Astrocyte of the spinal cord (primary cell): Measurements from ENCODE around the gene ARHGAP15.
A peak's percentile ranks its signal among the peaks of the same experiment; 100 is the strongest.

Experiments
- DNase-seq: peaks from one replicate; pipeline ENCODE4 v3.0.0; 2011; ENCODE audit warnings: low read depth, low spot score
- H3K4me3 ChIP-seq: 2 replicates; pipeline ENCODE4 v1.5.1; 2011; ENCODE audit warnings: low read depth, mild to moderate bottlenecking, low read length, moderate library complexity
- in situ Hi-C: cut with HindIII; loops from 2 replicates; pipeline ENCODE4 v1.10.0; 2017; ENCODE audit warnings: low sequenced_read_pairs
- TF ChIP-seq, protein P1 (sequence below): IDR thresholded peaks from 2 replicates; pipeline ENCODE4 v1.5.1; 2012; ENCODE audit warnings: low read depth, mild to moderate bottlenecking, low read length, inconsistent platforms

Gene ARHGAP15

GRCh38 chr2:143259368-143259958 is 130.2 kb downstream of the ARHGAP15 start:
- in situ Hi-C loops = no loop called here
- peak; percentile 78 for DNase-seq
- TF ChIP-seq, protein P1, sequence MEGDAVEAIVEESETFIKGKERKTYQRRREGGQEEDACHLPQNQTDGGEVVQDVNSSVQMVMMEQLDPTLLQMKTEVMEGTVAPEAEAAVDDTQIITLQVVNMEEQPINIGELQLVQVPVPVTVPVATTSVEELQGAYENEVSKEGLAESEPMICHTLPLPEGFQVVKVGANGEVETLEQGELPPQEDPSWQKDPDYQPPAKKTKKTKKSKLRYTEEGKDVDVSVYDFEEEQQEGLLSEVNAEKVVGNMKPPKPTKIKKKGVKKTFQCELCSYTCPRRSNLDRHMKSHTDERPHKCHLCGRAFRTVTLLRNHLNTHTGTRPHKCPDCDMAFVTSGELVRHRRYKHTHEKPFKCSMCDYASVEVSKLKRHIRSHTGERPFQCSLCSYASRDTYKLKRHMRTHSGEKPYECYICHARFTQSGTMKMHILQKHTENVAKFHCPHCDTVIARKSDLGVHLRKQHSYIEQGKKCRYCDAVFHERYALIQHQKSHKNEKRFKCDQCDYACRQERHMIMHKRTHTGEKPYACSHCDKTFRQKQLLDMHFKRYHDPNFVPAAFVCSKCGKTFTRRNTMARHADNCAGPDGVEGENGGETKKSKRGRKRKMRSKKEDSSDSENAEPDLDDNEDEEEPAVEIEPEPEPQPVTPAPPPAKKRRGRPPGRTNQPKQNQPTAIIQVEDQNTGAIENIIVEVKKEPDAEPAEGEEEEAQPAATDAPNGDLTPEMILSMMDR = peak; percentile 80
- H3K4me3 ChIP-seq = no peak overlapping the region

GRCh38 chr2:143261986-143262385 is 132.8 kb downstream of the ARHGAP15 start:
- in situ Hi-C loops = no loop called here
- TF ChIP-seq, protein P1 = no peak
- DNase-seq = no peak
- H3K4me3 ChIP-seq = no peak overlapping the region

- TF ChIP-seq, protein P1 = no peak
- no peak for DNase-seq
- in situ Hi-C loops = no loop called here
- H3K4me3 ChIP-seq = no peak overlapping the region
Observed at GRCh38 chr2:143262389-143262788, 133.2 kb downstream of the ARHGAP15 start.

DNA sequence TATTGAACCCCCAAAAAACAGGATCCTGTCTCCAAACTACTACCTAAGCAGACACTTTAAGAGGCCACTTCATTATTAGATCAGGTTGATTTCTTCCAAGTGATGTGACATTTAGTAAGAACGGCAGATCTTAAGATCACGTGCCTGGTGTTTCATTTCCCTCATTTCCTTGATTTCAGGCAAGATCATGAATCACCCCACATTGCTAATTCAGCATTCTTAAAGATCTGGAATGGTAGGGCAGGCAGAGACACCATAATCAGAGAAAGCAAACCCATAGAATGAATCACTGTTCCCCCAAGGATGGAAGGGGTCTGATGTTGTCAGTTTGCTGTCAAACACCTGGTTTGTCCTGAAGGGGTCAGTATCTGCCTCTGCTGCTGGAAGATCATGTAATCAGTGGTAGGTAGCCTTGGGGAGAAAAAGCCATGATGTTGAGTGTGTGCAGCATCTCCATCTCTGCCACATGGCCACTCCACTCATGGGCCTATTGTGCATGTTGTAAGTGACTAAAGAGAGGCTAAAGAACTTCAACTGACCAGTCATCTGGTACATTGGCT is 133.9 kb downstream of the ARHGAP15 start:
- no peak for DNase-seq
- H3K4me3 ChIP-seq = no peak overlapping the region
- TF ChIP-seq, protein P1 = peak; percentile 4
- in situ Hi-C loops = no loop called here

DNA sequence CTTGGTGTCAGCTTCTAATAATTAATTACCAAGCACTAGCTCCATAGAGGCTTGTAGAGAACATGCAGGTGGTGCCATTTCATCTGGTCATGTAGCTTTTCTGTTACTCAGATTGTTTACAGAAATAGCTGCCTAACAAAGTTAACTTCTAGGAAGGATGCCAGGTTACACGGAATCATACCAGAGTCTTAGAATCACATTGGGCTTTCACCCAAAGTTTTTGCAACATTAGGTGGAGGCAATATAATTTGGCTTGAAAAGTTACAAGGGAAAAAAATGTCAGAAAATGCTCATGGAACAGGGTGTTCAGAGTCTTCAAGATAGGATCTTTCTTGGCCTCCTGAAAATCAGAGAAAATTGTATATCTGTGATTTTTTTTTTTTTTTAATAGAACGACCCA is 135.6 kb downstream of the ARHGAP15 start:
- no peak overlapping the region for H3K4me3 ChIP-seq
- TF ChIP-seq, protein P1 = no peak
- in situ Hi-C loops = no loop called here
- peak; percentile 89 for DNase-seq

GRCh38 chr2:143279672-143280071 is 150.5 kb downstream of the ARHGAP15 start:
- TF ChIP-seq, protein P1 = no peak
- in situ Hi-C loops = no loop called here
- H3K4me3 ChIP-seq = no peak overlapping the region
- no peak for DNase-seq
